HG03060 (cell line): ENCODE data around the gene XK.

ENCODE experiments used
- ATAC-seq: cut with Tn5 transposase; IDR thresholded peaks from one replicate; pipeline ENCODE4 v1.9.1; 2021; ENCODE audit warnings: low read depth, moderate number of reproducible peaks; ENCODE audit not compliant: unreplicated experiment

Gene XK

GRCh38 chrX:37678574-37678973 lies 7.0 kb upstream of the XK start:
- ATAC-seq, result no peak

- ATAC-seq, result no peak
These were observed 6.4 kb upstream of the XK start for GRCh38 chrX:37679230-37679629.

DNA sequence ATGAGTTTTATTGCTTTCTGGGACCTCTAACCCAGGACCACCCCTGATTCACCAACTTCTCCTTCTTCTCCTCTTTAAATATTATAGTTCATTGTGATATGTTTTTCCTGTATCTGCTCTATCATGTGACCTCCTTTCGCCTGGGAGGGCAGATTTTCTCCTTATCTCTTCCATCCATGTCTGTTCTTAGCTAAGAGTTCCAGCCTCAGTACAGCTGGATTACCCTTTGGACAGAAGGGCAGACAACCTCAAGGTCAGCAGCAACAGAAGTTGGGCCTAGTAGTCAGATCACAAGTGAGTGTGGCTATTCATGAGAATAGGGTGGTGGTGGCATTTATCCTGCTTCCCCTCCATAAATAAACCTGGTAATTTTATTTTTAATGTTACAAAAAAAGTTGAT lies 5.7 kb upstream of the XK start:
- ATAC-seq, result no peak

DNA sequence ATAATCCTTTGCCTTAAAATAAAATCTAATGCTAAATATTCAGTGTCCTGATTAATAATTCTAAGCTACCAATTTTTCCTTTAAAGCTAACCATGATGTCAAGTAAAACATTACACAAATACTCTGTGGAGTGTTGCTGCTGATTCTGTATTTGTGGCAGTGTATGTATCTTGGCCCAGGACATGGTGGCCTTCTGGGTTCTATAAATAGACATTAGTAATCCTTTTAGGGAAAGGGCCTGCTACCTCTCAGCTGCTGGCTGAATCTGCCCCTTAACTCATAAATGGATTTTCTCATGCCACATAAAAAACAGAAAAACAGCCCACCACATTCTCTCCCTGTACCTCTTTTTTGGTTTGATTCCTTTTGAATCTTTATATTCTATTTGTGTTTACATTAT lies 1.2 kb upstream of the XK start:
- ATAC-seq, result no peak

- ATAC-seq, result no peak
These were observed 618 bp upstream of the XK start for GRCh38 chrX:37684973-37685372.

DNA sequence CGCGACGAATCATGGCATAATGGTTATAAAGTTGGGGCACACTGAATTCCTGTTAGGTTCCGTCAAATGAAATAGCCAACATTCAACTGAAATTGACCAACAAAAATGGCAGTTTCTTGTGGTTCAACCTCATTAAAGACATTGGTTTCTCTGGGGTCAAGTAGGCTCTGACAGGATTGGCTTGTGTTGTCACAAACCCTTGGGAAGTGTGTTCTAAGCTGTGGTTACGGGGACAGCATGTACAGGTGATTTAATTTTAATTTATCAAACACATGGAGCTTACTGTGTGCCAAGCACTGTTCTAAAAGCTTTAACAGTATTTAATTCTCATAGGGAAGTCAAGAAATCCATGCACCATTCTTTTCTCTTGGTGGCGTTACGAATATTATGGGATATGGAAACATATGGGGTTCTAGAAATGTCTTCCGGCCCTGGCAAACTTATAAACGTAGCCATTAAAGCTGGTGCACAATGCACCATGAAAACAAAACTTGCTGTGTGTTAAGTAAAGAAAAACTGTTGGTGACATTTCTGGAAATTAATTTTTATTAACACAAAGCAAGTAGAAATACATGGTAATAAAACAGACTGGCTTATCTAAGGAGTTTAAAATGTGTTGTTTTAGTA lies 891 bp downstream of the XK start:
- no peak for ATAC-seq

GRCh38 chrX:37686996-37687395 lies 1.4 kb downstream of the XK start:
- ATAC-seq, result no peak

DNA sequence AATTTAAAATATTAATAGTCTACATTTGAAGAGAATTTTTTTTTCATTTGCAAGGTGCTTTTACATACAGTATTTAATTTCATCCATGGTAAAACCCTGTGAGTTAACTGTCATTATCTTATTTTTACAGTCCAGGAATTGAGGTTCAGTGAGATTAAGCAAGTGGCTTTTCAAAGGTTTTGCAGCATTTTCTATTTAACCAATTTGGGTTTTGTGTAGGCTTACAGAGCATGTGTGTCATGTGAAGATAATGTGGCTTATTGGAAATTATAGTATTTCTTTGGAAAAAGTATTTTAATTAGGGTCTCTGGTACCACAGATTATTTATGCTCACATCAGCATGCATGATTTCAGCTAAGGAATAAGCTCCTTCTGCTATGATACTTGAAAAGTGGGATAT lies 4.5 kb downstream of the XK start:
- ATAC-seq, result no peak

GRCh38 chrX:37692918-37693317 lies 7.3 kb downstream of the XK start:
- no peak for ATAC-seq

DNA sequence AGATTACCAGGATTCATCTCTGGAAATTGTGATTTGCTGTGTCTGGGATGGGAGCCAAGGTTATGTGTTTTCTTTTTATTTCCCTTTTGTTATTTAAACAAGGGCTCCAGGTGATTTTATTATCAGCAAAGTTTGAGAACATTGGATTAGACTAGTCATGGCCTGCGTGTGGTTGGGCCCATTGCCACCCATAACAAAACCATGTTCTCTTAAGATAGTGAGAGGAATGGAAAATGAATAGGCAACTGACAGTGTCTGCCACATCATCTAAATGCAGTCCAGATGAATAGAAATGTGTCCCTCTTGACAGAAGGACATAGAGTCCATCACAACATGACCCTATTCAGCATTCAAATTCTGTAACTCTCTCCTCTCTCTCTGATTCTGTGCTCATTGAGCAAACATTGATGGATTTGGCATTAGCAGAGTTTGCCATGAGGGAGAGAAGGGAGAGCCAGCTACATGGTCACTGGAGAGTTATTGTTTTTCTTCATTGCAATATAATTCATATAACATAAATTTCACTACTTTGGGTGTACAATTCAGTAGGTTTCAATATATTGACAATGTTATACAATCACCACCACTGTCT lies 11.7 kb downstream of the XK start:
- ATAC-seq, result no peak

DNA sequence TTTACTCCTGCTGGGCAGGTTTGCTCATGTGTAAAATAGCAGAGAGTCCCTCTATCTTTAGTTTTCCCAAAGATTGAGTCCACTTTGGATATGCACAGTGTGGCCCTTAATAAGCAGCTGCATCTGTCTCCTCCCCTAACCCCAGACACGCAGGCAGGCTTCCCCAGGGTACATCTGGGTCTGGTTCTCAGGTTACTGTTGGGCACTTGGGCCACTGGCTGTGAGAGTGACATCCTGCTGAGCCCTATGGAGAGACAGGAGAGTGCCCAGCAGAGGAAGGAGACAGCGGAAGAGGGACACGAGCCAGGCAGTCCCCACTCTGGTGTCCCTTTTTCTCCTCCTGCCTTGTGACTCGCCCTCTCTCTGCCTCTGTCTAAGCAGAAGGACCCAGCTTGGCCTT lies 16.0 kb downstream of the XK start:
- ATAC-seq, result no peak

- no peak for ATAC-seq
These were observed 26.4 kb downstream of the XK start for GRCh38 chrX:37711991-37712390.

DNA sequence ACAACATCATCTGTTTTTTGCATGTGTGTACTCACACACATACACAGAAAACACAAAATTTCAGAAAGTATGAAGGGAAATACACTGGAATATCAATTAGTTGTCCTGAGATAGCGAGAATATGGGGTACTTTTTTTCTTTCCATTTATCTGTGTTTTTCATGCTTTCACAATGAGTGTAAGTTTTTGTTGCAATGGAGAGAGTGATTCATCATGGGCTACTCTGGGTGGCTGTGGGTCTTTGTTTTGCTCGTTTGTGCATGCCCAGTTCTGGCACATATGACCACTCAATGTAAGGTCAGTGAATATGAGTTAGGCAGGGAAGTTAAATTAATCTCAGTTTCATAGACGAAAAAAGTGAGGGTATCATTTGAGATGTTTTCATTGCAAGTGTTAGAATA lies 26.9 kb downstream of the XK start:
- no peak for ATAC-seq

- no peak for ATAC-seq
These were observed 28.9 kb downstream of the XK start for GRCh38 chrX:37714479-37714878.

GRCh38 chrX:37716602-37717001 lies 31.0 kb downstream of the XK start:
- ATAC-seq, result no peak

DNA sequence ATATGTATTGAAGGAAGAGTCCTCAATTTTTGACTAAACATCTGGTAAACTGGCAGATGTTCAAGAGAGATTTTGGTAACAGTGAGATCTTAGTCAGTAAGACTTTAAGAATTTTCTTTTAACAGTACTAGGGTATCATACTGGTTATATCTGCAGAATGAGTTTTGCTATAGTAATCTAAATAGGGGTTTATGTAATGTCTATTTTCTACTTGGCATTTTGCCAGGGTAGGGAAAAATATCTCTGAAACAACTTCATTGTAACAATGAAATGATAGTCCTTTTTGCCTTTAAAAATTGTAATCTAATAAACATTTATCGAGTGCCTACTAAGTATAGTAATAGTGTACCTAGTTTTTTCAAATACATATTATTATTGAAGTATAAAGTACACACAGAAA lies 32.1 kb downstream of the XK start:
- ATAC-seq, result no peak

GRCh38 chrX:37722595-37722994 lies 37.0 kb downstream of the XK start:
- no peak for ATAC-seq

- ATAC-seq, result no peak
These were observed 40.8 kb downstream of the XK start for GRCh38 chrX:37726346-37726745.

GRCh38 chrX:37745354-37745753 lies 59.8 kb downstream of the XK start:
- ATAC-seq, result peak; percentile 32

GRCh38 chrX:37745835-37746217 lies 60.2 kb downstream of the XK start:
- ATAC-seq, result peak; percentile 18

DNA sequence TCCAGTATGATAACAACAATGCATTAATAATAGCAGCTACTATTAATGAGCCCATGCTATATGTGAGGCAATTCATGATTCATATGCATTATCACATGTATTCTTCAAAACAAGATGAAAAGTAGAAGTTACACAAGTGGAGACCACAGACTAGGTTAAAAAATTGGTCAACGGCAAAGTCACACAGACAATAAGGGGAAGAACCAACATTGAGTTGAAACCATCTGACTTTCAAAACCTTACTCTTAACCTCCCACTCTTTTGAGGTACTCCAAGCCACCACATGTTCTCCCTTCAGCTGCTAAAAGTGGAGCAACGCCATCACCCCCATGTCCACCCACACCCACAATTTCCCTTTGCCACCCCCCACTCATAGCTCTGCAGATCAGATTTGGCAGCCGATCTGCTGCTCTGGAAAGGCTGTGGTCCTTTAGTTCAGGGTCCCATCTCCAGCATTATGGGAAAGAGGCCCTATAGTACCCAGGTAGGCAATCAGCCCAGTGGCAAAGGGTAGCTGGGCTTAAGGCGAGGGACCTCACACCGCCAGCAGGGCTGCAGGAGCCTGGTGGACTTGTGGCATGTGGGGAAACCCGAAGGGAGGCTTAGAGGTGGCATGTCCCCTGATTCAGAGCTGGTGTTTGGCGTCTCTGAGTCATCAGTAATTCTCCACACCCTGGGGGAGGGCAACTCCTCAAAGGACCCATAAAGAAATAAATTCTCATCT lies 60.8 kb downstream of the XK start:
- peak; percentile 78 for ATAC-seq

DNA sequence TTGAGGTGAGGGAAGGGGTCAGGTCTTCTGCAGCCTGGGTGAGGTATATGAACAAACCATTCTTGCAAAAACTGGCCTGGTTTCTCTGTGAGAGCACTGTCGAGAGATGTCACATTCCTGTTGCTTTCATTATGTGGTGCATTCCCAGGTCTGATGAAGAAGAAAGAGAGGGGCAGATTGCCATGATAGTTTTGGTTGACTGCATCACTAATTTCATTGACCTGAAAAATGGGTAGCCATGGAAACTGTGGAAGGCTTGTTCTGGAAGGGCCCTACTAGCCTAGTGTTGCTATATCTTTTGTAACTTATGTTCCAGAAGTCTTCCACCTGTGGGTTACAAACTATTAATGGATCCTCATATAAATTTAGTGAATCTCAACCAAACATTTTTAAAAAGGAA lies 61.4 kb downstream of the XK start:
- no peak for ATAC-seq
